ENCODE results near the gene FOXL1.

Gene FOXL1

DNA sequence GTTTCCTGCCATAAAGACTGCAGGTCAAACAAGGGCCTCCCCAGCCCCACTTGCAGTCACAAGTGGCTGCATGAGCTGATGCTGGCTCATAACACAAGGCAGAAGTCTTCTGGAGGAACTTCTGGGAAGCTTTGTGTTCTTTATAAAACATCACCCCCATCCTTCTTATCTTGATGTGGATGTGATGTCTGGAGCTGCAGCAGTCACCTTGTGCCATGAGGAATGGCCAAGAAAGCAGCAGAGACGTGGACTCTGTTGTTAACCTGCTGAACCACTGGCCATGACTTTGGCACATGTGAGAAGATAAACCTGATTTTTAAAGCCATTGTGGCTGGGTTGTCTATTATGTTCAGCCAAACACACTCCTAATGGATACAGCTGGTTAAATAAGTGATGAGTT lies 41.8 kb downstream of the FOXL1 start:
- Histone ChIP-seq H3K4me3 (ENCODE audit: insufficient read length, low read depth) (no peak overlapping the region), H3K36me3 (ENCODE audit: insufficient read depth, insufficient read length, low read length) (no peaks in the 10 kb centered on the region), H3K9ac (ENCODE audit: insufficient read length, low read depth) (no peak overlapping the region), H3K4me1 (ENCODE audit: insufficient read depth, insufficient read length) (no peaks in the 10 kb centered on the region), H3K9me3 (ENCODE audit: insufficient read depth, low read length) (no peaks in the 10 kb centered on the region), H3K27me3 (ENCODE audit: insufficient read depth, insufficient read length) (no peaks in the 10 kb centered on the region)
- no peak for TF ChIP-seq ZNF274 (IDR thresholded peaks at IDR 0.05; ENCODE audit: low read depth, low read length)
- no peak for TF ChIP-seq YY1 (IDR thresholded peaks at IDR 0.05; ENCODE audit: insufficient read depth, insufficient read length)
- no peak for TF ChIP-seq SUZ12 (IDR thresholded peaks at IDR 0.05; ENCODE audit: extremely low read depth, insufficient read depth, insufficient read length)
- DNase-seq (ENCODE audit: low read depth, low spot score) = no peak

DNA sequence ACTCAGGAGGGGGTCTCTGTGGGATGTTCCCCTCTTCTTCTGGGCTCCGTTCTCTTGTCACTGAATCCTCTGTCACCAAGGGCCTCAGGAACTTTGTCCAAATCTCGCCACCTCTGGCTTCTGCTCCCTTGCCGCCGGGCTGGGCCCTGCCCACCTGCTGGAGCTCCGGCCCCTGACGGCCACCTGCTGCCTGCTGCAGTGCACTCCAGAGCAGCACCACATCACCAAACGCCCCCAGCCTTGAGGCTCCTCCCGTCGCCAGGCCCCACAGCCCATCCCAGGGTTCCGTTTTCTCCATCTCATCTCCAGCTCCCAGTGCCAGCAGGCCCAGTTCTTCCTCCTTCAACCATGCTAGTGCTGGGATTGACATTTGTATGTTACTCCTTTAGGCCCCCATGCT lies 43.6 kb downstream of the FOXL1 start:
- Histone ChIP-seq H3K36me3 (ENCODE audit: insufficient read depth, insufficient read length, low read length) (no peaks in the 10 kb centered on the region), H3K4me3 (ENCODE audit: insufficient read length, low read depth) (no peak overlapping the region), H3K9ac (ENCODE audit: insufficient read length, low read depth) (no peak overlapping the region), H3K4me1 (ENCODE audit: insufficient read depth, insufficient read length) (no peaks in the 10 kb centered on the region), H3K27me3 (ENCODE audit: insufficient read depth, insufficient read length) (no peaks in the 10 kb centered on the region), H3K9me3 (ENCODE audit: insufficient read depth, low read length) (no peaks in the 10 kb centered on the region; the same call in 1 of the 2 replicates)
- TF ChIP-seq SUZ12 (IDR thresholded peaks at IDR 0.05; ENCODE audit: extremely low read depth, insufficient read depth, insufficient read length) = no peak
- no peak for TF ChIP-seq ZNF274 (IDR thresholded peaks at IDR 0.05; ENCODE audit: low read depth, low read length)
- TF ChIP-seq YY1 (IDR thresholded peaks at IDR 0.05; ENCODE audit: insufficient read depth, insufficient read length) = no peak
- no peak for DNase-seq (ENCODE audit: low read depth, low spot score)

DNA sequence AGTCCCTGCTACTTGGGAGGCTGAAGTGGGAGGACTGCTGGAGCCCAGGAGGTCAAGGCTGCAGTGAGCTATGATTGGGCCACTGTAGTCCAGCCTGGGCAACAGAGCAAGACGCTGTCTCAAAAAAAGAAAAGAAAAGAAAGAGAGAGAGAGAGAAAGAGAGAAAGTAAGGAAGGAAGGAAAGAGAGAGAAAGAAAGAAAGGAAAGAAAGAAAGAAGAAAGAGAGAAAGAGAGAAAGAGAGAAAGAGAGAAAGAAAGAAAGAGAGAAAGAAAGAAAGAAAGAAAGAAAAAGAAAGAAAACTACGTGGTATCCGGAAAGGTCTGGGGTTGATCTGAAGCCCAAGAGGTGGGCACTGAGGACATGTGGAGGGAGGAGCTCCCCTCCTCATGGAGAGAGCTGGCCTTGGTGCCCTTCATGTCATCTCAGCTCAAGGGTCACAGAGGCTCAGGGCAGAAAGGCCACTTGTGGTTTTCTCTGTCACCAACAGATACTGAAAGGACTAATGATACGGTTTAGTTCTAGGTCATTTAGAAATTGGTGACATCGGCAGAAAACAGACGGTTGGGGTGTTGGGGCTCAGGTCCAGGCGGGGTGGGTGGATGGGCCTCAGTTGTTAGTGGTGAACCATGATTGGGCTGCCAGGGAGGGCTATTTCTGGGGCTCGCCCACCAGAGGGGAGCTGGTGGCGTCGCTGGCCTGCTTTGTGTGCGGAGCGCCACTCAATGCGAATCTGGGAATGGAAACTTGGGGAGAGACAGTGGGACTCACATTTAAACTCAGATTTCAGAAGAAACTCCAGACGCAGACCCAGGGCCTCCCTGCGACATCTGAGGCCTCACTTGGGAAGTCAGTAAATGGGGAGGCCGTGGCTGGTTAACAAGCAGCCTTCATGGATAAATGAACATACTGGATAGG lies 44.6 kb downstream of the FOXL1 start:
- no peak for TF ChIP-seq YY1 (IDR thresholded peaks at IDR 0.05; ENCODE audit: insufficient read depth, insufficient read length)
- no peak for TF ChIP-seq ZNF274 (IDR thresholded peaks at IDR 0.05; ENCODE audit: low read depth, low read length)
- TF ChIP-seq SUZ12 (IDR thresholded peaks at IDR 0.05; ENCODE audit: extremely low read depth, insufficient read depth, insufficient read length) = no peak
- no peaks in the 10 kb centered on the region for H3K36me3 ChIP-seq (ENCODE audit: insufficient read depth, insufficient read length, low read length)
- H3K9me3 ChIP-seq (ENCODE audit: insufficient read depth, low read length) = peaks cover 5% of the 10 kb centered on the region; the same call in 1 of the 2 replicates
- no peak for DNase-seq (ENCODE audit: low read depth, low spot score)
- no peaks in the 10 kb centered on the region for H3K4me1 ChIP-seq (ENCODE audit: insufficient read depth, insufficient read length)
- no peaks in the 10 kb centered on the region for H3K27me3 ChIP-seq (ENCODE audit: insufficient read depth, insufficient read length)
- no peak overlapping the region for H3K9ac ChIP-seq (ENCODE audit: insufficient read length, low read depth)
- H3K4me3 ChIP-seq (ENCODE audit: insufficient read length, low read depth) = no peak overlapping the region

DNA sequence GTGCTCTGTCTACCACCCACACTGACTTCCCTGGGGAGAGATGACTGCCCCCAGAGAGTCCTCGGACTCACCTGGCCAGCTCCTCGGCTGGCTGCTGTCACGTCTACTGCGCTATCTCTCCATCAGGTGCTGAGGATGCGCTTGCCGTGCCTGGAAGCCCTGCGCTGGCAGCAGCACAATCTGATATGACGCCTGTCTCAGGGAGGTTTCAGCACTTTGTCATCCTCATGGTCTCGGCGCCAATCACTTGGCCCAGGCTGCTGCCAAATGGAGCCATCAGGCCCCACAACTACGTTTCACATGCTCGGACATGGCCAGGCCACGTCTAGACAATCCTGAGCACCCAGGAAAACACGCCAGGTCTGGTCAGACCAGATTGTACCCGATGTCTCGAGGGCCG lies 46.7 kb downstream of the FOXL1 start:
- H3K4me3 ChIP-seq (ENCODE audit: insufficient read length, low read depth) = no peak overlapping the region
- no peak for DNase-seq (ENCODE audit: low read depth, low spot score)
- TF ChIP-seq SUZ12 (IDR thresholded peaks at IDR 0.05; ENCODE audit: extremely low read depth, insufficient read depth, insufficient read length) (no peak), ZNF274 (IDR thresholded peaks at IDR 0.05; ENCODE audit: low read depth, low read length) (no peak), YY1 (IDR thresholded peaks at IDR 0.05; ENCODE audit: insufficient read depth, insufficient read length) (no peak)
- peaks cover 5% of the 10 kb centered on the region; the same call in 1 of the 2 replicates for H3K9me3 ChIP-seq (ENCODE audit: insufficient read depth, low read length)
- H3K9ac ChIP-seq (ENCODE audit: insufficient read length, low read depth) = no peak overlapping the region
- H3K27me3 ChIP-seq (ENCODE audit: insufficient read depth, insufficient read length) = no peaks in the 10 kb centered on the region
- H3K4me1 ChIP-seq (ENCODE audit: insufficient read depth, insufficient read length) = no peaks in the 10 kb centered on the region
- H3K36me3 ChIP-seq (ENCODE audit: insufficient read depth, insufficient read length, low read length) = no peaks in the 10 kb centered on the region

DNA sequence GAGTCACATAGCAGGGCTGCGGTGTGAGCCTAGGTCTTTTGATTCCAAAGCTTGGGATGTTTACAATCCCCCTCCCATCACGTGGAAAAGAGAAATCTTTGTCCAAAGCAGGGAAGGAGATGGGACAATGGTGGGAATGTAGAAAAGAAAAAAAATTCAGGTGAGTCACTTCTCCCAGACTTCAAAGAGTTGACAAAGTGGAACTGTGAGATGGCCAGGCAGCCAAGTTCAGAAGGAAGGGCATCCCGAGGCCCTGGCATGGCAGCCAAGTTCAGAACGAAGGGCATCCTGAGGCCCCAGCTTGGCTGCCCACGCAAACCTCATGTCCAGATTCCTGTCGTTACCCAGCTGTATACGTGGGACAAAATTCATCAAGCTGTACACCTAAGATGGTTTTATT lies 47.5 kb downstream of the FOXL1 start:
- Histone ChIP-seq H3K36me3 (ENCODE audit: insufficient read depth, insufficient read length, low read length) (no peaks in the 10 kb centered on the region), H3K9me3 (ENCODE audit: insufficient read depth, low read length) (peaks cover 5% of the 10 kb centered on the region; the same call in 1 of the 2 replicates), H3K27me3 (ENCODE audit: insufficient read depth, insufficient read length) (no peaks in the 10 kb centered on the region), H3K9ac (ENCODE audit: insufficient read length, low read depth) (no peak overlapping the region), H3K4me3 (ENCODE audit: insufficient read length, low read depth) (no peak overlapping the region), H3K4me1 (ENCODE audit: insufficient read depth, insufficient read length) (no peaks in the 10 kb centered on the region)
- TF ChIP-seq ZNF274 (IDR thresholded peaks at IDR 0.05; ENCODE audit: low read depth, low read length) (no peak), SUZ12 (IDR thresholded peaks at IDR 0.05; ENCODE audit: extremely low read depth, insufficient read depth, insufficient read length) (no peak), YY1 (IDR thresholded peaks at IDR 0.05; ENCODE audit: insufficient read depth, insufficient read length) (no peak)
- no peak for DNase-seq (ENCODE audit: low read depth, low spot score)

DNA sequence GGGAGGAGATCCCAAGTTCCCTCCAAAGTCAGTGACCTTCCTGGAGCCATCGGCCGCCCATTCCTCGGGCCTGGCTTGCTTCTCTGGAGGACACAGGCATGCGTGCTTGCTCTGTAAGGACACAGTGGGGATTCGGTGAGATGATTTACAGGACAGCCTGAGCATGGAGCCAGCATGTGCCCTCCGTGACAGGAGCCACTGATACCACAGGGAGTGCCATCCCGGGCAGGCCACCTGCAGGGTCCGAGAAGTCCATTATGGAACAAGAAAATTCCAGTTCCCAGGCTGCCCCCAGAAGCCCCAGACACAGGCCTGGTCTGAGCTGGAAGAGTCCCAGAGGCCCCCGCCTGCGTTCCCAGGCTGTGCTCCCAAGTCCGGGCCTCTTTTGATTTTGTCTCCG lies 47.9 kb downstream of the FOXL1 start:
- TF ChIP-seq YY1 (IDR thresholded peaks at IDR 0.05; ENCODE audit: insufficient read depth, insufficient read length) (no peak), ZNF274 (IDR thresholded peaks at IDR 0.05; ENCODE audit: low read depth, low read length) (no peak), SUZ12 (IDR thresholded peaks at IDR 0.05; ENCODE audit: extremely low read depth, insufficient read depth, insufficient read length) (no peak)
- DNase-seq (ENCODE audit: low read depth, low spot score) = no peak
- no peak overlapping the region for H3K9ac ChIP-seq (ENCODE audit: insufficient read length, low read depth)
- no peak overlapping the region for H3K4me3 ChIP-seq (ENCODE audit: insufficient read length, low read depth)
- H3K4me1 ChIP-seq (ENCODE audit: insufficient read depth, insufficient read length) = no peaks in the 10 kb centered on the region
- H3K27me3 ChIP-seq (ENCODE audit: insufficient read depth, insufficient read length) = no peaks in the 10 kb centered on the region
- H3K9me3 ChIP-seq (ENCODE audit: insufficient read depth, low read length) = peaks cover 5% of the 10 kb centered on the region; the same call in 1 of the 2 replicates
- H3K36me3 ChIP-seq (ENCODE audit: insufficient read depth, insufficient read length, low read length) = no peaks in the 10 kb centered on the region

DNA sequence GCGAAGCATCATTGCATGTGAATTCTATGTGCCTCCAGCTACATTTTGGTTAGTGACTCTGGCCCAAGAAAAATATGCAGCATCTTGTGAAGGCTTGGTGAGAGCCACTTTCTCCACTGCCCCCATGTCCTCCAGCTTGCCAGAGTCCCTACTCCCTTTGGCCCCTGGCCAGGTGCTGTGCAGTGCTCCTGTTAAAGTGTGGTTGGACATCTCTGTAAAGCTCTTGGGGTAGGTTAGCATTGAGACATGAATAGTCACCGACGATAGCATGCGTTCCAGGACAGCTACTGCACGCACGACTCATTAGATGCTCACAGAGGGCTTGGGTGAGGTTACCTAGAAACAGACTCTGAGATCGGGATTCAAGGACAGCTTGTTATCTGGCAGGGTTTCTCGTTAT lies 48.6 kb downstream of the FOXL1 start:
- Histone ChIP-seq H3K9me3 (ENCODE audit: insufficient read depth, low read length) (peaks cover 5% of the 10 kb centered on the region; the same call in 1 of the 2 replicates), H3K36me3 (ENCODE audit: insufficient read depth, insufficient read length, low read length) (no peaks in the 10 kb centered on the region), H3K4me1 (ENCODE audit: insufficient read depth, insufficient read length) (no peaks in the 10 kb centered on the region), H3K27me3 (ENCODE audit: insufficient read depth, insufficient read length) (no peaks in the 10 kb centered on the region), H3K9ac (ENCODE audit: insufficient read length, low read depth) (no peak overlapping the region), H3K4me3 (ENCODE audit: insufficient read length, low read depth) (no peak overlapping the region)
- TF ChIP-seq ZNF274 (IDR thresholded peaks at IDR 0.05; ENCODE audit: low read depth, low read length) (no peak), SUZ12 (IDR thresholded peaks at IDR 0.05; ENCODE audit: extremely low read depth, insufficient read depth, insufficient read length) (no peak), YY1 (IDR thresholded peaks at IDR 0.05; ENCODE audit: insufficient read depth, insufficient read length) (no peak)
- DNase-seq (ENCODE audit: low read depth, low spot score) = no peak

Measured in NT2/D1 (cell line).